ENCODE data around the gene HOXA9.
A peak's percentile ranks its signal among the peaks of the same experiment; 100 is the strongest.

HOXA9 gene

DNA sequence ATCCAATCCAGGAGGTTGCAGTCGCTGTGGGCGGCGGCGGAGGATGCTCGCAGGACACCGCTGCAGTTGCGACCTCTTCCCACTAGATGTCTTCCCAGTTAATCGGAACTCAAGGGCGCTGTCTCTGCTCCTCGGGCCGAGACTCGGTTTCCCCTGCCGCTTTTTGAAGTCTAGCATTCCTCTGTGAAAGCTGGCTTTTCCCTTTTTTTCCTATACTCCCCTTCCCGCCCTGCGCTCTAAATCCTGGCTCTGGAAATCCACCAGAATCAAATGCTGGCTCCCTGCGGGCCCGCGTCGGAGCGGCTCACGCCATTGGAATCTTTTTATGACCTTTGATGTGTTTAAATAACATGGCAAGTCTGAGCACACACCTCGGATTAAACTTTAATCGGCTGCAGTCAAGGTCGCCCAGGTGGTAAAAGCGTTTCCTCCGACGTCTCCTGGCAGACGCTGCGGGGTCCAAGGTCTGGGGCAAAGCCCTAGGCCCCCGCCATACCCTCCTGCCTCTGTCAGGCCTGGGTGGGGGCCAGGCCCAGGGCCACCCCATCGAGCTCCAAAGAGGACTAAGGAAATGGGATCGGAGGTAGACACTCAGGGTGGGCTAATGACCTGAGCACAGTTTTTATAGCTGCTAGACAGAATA lies 45.2 kb upstream of the HOXA9 start:
- TF ChIP-seq, protein P1, sequence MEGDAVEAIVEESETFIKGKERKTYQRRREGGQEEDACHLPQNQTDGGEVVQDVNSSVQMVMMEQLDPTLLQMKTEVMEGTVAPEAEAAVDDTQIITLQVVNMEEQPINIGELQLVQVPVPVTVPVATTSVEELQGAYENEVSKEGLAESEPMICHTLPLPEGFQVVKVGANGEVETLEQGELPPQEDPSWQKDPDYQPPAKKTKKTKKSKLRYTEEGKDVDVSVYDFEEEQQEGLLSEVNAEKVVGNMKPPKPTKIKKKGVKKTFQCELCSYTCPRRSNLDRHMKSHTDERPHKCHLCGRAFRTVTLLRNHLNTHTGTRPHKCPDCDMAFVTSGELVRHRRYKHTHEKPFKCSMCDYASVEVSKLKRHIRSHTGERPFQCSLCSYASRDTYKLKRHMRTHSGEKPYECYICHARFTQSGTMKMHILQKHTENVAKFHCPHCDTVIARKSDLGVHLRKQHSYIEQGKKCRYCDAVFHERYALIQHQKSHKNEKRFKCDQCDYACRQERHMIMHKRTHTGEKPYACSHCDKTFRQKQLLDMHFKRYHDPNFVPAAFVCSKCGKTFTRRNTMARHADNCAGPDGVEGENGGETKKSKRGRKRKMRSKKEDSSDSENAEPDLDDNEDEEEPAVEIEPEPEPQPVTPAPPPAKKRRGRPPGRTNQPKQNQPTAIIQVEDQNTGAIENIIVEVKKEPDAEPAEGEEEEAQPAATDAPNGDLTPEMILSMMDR (IDR thresholded peaks at IDR 0.05) = peak; percentile 92

DNA sequence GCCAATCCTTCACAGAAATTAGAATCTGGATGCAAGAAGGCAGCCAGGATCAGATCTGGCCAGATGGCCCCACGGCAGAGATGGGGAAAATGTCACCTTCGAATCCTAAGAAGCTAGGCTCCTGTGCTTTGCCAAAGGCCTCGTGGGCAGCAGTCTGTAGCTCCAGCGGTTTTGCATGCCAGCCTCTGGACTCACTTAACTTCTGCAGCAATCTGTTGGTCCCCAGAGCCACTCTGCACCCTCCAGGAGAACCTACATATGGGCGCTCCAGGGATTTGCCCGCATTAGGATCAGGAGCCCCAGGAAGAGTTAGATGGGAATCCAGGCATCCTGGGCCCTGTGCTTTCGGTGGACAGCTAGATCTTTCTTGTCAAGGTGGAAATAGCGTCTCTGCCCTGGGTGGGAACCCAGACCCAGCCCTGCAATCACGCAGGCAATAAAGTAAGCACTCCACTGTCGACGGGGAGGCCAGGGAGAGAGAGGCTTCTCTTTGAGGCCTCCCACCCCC lies 44.6 kb upstream of the HOXA9 start:
- TF ChIP-seq, protein P1 (IDR thresholded peaks at IDR 0.05) = no peak

DNA sequence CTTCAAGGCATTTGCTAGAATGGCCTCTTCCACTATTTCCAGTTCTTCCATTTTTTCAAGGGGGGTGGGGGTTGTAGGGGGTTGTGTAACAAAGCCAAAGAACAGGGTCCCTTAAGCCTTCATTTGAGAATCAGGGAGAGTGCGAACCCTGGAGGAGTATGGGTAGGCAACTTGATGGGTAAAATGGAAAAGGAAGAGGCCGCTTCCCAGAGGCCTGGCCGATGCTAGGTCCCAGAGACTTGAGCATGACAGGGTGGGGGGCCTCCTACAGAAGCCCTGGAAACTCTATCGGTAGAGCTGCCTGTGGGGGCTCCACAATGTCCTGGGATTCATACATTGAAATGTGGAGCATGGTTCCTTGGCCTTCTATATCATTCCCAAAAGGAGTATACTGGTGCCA lies 43.7 kb upstream of the HOXA9 start:
- TF ChIP-seq, protein P1 (IDR thresholded peaks at IDR 0.05) = no peak

DNA sequence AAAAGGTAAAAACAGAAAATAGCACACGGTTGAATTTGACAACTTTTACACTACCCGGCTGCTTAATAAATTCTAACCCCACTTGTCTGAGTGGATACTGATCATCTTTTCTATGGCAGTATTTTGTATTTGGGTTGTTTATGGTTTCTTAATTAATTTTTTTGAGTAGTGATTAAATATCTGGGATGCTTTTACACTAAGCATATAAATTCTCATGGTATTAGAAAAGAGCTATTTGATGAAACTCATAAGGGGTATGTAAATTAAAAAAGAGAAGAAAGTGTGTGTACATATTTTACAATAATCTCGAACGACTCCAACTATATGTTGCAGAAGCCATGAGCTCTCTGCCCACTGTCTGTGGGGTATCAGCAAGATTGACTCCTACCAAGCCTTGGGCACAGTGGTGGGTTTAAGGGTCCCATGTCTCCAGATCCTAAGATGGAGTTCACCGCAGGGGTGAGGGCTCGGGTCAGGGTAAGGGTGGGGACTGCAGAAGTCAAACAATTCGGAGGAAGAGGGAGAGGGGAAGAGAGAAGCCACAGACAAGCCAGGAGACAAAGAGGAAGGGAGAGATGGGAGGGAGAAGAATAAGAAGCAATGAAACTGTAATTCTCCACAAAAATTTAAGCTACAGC lies 42.1 kb upstream of the HOXA9 start:
- TF ChIP-seq, protein P1 (IDR thresholded peaks at IDR 0.05) = no peak

DNA sequence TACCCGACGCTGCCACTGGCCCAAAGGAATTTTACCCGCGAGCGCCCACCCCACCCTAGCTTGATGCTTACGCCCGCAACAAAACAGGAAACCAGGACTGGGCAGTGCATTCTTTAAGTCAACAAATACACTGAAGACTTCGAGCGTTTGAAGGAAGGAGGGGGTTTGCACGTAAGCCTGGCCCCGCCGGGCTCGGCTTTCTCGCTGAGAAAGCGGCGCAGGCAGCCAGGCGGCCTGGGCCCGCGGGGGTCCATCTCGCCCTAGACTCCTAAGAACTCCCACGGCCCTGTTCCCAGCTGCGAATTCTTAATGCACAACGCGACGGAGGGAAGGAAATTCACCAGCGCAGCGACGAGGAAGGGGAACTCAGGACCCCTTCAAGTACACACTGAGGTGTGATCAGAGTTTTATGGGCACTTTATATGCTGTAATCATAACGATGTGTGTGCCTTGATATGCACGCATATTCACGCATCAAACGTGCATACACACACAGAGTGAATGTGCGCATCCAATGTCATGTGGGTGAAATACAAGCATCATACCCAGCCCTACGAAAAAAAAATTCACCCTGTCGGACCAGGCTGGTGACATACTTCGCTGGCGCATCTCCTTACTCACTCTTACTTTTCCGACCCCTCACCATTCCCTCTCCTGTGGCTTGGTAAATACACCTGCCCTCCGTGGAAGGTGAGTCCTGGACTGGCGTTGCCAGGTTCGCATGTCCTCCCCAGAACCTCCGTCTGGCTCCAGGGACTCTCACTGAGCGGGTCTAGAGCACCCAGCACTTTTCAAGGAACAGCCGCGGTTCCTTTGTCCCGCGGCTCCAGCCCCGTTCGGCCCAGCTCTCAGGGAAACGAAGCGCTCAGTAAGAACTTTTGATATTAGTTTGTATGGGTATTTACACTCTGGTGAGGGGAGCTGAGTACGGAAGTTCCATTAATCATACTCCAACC lies 40.3 kb upstream of the HOXA9 start:
- TF ChIP-seq, protein P1 (IDR thresholded peaks at IDR 0.05) = no peak

DNA sequence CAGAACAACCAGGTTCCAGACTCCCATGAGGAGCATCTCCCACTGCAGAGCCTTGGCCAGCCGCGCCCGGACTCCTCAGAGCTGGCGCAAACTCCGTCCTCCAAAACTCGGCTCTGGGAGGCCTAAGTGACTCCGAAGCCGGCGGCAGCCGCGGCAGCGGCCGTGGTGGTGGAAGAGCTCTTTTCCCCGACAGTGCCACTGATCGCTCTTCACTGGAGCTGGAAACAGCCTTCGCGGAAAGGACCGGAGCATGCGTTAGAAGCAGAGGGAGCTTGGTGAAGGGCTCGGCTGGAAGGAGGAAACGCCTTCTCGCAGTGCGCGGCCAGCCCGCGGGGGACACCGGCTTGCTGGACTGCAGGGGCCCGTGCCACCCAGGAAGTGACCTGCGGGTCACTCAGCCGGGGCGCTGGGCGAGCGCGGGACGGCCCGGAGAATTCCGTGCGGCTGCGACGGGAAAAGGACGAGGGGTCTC lies 39.5 kb upstream of the HOXA9 start:
- TF ChIP-seq, protein P1 (IDR thresholded peaks at IDR 0.05) = no peak

DNA sequence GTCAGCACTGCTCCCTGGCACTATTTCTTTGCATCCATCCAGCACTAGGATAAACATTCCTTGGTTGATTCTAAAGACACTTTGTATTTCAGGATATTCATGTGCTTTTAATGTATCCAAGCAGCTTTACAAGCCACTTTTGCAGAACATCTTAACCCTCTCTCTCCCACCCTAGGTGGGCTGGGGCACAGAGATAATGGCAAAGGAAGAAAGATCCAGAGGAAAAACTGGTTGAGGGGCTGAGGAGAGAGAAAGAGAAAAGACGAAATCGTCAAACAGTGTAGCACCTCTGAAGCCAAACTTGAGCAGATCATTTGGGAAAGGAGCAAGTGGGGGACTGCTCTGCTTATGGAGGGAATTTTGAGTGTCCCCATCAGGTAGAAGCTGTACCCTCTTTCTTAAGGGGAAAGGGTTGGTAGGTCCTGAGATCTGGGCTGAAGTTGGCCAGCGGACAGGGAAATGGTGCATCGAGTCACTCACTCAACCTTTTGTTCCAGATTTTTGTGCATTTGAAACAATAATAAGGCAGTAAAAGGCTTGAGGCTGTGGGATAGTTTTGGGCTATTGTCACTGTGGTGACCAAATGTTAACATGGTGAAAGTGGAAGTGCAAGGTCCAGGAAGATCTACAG lies 38.7 kb upstream of the HOXA9 start:
- TF ChIP-seq, protein P1 (IDR thresholded peaks at IDR 0.05) = no peak
